Measurements from ENCODE around the gene ARID4B.

Gene ARID4B

GRCh38 chr1:235296729-235297128 lies 31.2 kb downstream of the ARID4B start:
- TF ChIP-seq CTCF (IDR thresholded peaks at IDR 0.05; ENCODE audit: borderline replicate concordance, insufficient read depth, low read depth, low read length): no peak
- no peak overlapping the region for H3K4me3 ChIP-seq (ENCODE audit: low read depth, low read length)

GRCh38 chr1:235295902-235296350 lies 32.1 kb downstream of the ARID4B start:
- no peak overlapping the region for H3K4me3 ChIP-seq (ENCODE audit: low read depth, low read length)
- TF ChIP-seq CTCF (IDR thresholded peaks at IDR 0.05; ENCODE audit: borderline replicate concordance, insufficient read depth, low read depth, low read length): no peak

GRCh38 chr1:235293322-235293942 lies 34.5 kb downstream of the ARID4B start:
- H3K4me3 ChIP-seq (ENCODE audit: low read depth, low read length): no peak overlapping the region
- TF ChIP-seq CTCF (IDR thresholded peaks at IDR 0.05; ENCODE audit: borderline replicate concordance, insufficient read depth, low read depth, low read length): no peak

- H3K4me3 ChIP-seq (ENCODE audit: low read depth, low read length): no peak overlapping the region
- no peak for TF ChIP-seq CTCF (IDR thresholded peaks at IDR 0.05; ENCODE audit: borderline replicate concordance, insufficient read depth, low read depth, low read length)
Observed at GRCh38 chr1:235292790-235293189, 35.2 kb downstream of the ARID4B start.

- H3K4me3 ChIP-seq (ENCODE audit: low read depth, low read length): no peak overlapping the region
- no peak for TF ChIP-seq CTCF (IDR thresholded peaks at IDR 0.05; ENCODE audit: borderline replicate concordance, insufficient read depth, low read depth, low read length)
Observed at GRCh38 chr1:235291599-235292091, 36.3 kb downstream of the ARID4B start.

GRCh38 chr1:235290740-235291502 lies 37.1 kb downstream of the ARID4B start:
- H3K4me3 ChIP-seq (ENCODE audit: low read depth, low read length): no peak overlapping the region
- TF ChIP-seq CTCF (IDR thresholded peaks at IDR 0.05; ENCODE audit: borderline replicate concordance, insufficient read depth, low read depth, low read length): no peak
